ENCODE data around the gene SPCS2. TPM values are rescaled to one million over a fixed set of nuclear protein-coding genes. Genes with fewer than 3 reads are reported as not detected.

SPCS2 gene
- total RNA-seq, 3 donors from 2014 or later (not counting 1 experiment from before 2014, with no cell fraction given), result 76.9 to 117 (median 106) TPM

- intact Hi-C loops (cut with micrococcal nuclease), result no loop called here
- no peaks in the 10 kb centered on the region for H3K4me1 Mint-ChIP-seq
- no peak overlapping the region for H3K4me3 Mint-ChIP-seq
- Histone ChIP-seq H3K9me3 (ENCODE audit: control insufficient read depth, insufficient read depth, low read length) (no peaks in the 10 kb centered on the region), H3K36me3 (ENCODE audit: control insufficient read depth, insufficient read depth, low read length) (no peaks in the 10 kb centered on the region), H3K4me1 (ENCODE audit: control insufficient read depth, insufficient read depth, low read length) (no peaks in the 10 kb centered on the region), H3K27ac (ENCODE audit: low read length) (no peak overlapping the region), H3K4me3 (ENCODE audit: low read length) (no peak overlapping the region), H3K27me3 (ENCODE audit: control insufficient read depth, insufficient read depth, low read length) (no peaks in the 10 kb centered on the region)
- no peak for ATAC-seq
- no peak for DNase-seq
- no peak overlapping the region for H3K27ac Mint-ChIP-seq
- H3K9me3 Mint-ChIP-seq, result no peaks in the 10 kb centered on the region
- 92% methylated on average over 1 of the region's 1 CpG for WGBS (ENCODE audit: insufficient coverage)
- no peak for TF ChIP-seq CTCF (IDR thresholded peaks at IDR 0.05)
- no peaks in the 10 kb centered on the region for H3K27me3 Mint-ChIP-seq (ENCODE audit: low read depth in 2 of 2)
- no peaks in the 10 kb centered on the region for H3K36me3 Mint-ChIP-seq
Observed at GRCh38 chr11:75024764-75025211, 75.7 kb downstream of the SPCS2 start.

- Mint-ChIP-seq H3K4me3 (no peak overlapping the region), H3K9me3 (no peaks in the 10 kb centered on the region), H3K4me1 (no peaks in the 10 kb centered on the region), H3K27me3 (ENCODE audit: low read depth in 2 of 2) (no peaks in the 10 kb centered on the region), H3K36me3 (no peaks in the 10 kb centered on the region), H3K27ac (no peak overlapping the region)
- no peaks in the 10 kb centered on the region for H3K4me1 ChIP-seq (ENCODE audit: control insufficient read depth, insufficient read depth, low read length)
- no peak for DNase-seq
- H3K36me3 ChIP-seq (ENCODE audit: control insufficient read depth, insufficient read depth, low read length), result no peaks in the 10 kb centered on the region
- ATAC-seq, result no peak
- H3K9me3 ChIP-seq (ENCODE audit: control insufficient read depth, insufficient read depth, low read length), result no peaks in the 10 kb centered on the region
- H3K27ac ChIP-seq (ENCODE audit: low read length), result no peak overlapping the region
- intact Hi-C loops (cut with micrococcal nuclease), result no loop called here
- no peaks in the 10 kb centered on the region for H3K27me3 ChIP-seq (ENCODE audit: control insufficient read depth, insufficient read depth, low read length)
- TF ChIP-seq CTCF (IDR thresholded peaks at IDR 0.05), result no peak
- no peak overlapping the region for H3K4me3 ChIP-seq (ENCODE audit: low read length)
- WGBS (ENCODE audit: insufficient coverage), result 100% methylated on average over 1 of the region's 1 CpG
Observed at GRCh38 chr11:75025561-75025960, 76.5 kb downstream of the SPCS2 start.

GRCh38 chr11:75028321-75028720 lies 79.3 kb downstream of the SPCS2 start:
- Histone ChIP-seq H3K27ac (ENCODE audit: low read length) (no peak overlapping the region), H3K4me1 (ENCODE audit: control insufficient read depth, insufficient read depth, low read length) (no peaks in the 10 kb centered on the region), H3K9me3 (ENCODE audit: control insufficient read depth, insufficient read depth, low read length) (no peaks in the 10 kb centered on the region), H3K4me3 (ENCODE audit: low read length) (no peak overlapping the region), H3K36me3 (ENCODE audit: control insufficient read depth, insufficient read depth, low read length) (no peaks in the 10 kb centered on the region), H3K27me3 (ENCODE audit: control insufficient read depth, insufficient read depth, low read length) (no peaks in the 10 kb centered on the region)
- ATAC-seq, result no peak
- Mint-ChIP-seq H3K27ac (no peak overlapping the region), H3K9me3 (no peaks in the 10 kb centered on the region), H3K27me3 (ENCODE audit: low read depth in 2 of 2) (peaks cover 0 to 2% of the 10 kb centered on the region in 2 donors), H3K36me3 (no peaks in the 10 kb centered on the region), H3K4me3 (no peak overlapping the region), H3K4me1 (no peaks in the 10 kb centered on the region)
- DNase-seq, result no peak
- intact Hi-C loops (cut with micrococcal nuclease), result no loop called here
- no peak for TF ChIP-seq CTCF (IDR thresholded peaks at IDR 0.05)

Other genes starting within 250 kb of the SPCS2 start
- gene CHRDL2, start 217.8 kb upstream of the SPCS2 start, total RNA-seq, result not detected
- 10 to 100 TPM; 29.1 to 39.8 (median 37.9) TPM for gene RNF169, start 200.4 kb upstream of the SPCS2 start, total RNA-seq
- gene XRRA1, start 175 bp upstream of the SPCS2 start, total RNA-seq, result 10 to 100 TPM; 12.7 to 14.3 (median 14.3) TPM
- 10 to 100 TPM; 16.9 to 24.3 (median 17.5) TPM for gene NEU3, start 39.7 kb downstream of the SPCS2 start, total RNA-seq
- gene OR2AT4, start 147.6 kb downstream of the SPCS2 start, total RNA-seq, result not detected
- not detected for gene SLCO2B1, start 201.8 kb downstream of the SPCS2 start, total RNA-seq